Stimulated activated CD4-positive, alpha-beta T cell treated with anti-CD3 and anti-CD28 coated beads, Interleukin-12 subunit alpha, Interleukin-12 subunit beta, amount 100 ng/mL, for 4 hours (primary cell): ENCODE data around the gene OTUB1.
"Not testable (repeated sequence)": the region's sequence is repeated elsewhere in the genome, so short reads cannot be mapped to it uniquely, and the experiment has no call there.

Experiments
- DNase-seq: peaks from one replicate; pipeline ENCODE4 v3.0.0-alpha.2; 2020

OTUB1 gene, protein sequence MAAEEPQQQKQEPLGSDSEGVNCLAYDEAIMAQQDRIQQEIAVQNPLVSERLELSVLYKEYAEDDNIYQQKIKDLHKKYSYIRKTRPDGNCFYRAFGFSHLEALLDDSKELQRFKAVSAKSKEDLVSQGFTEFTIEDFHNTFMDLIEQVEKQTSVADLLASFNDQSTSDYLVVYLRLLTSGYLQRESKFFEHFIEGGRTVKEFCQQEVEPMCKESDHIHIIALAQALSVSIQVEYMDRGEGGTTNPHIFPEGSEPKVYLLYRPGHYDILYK

DNA sequence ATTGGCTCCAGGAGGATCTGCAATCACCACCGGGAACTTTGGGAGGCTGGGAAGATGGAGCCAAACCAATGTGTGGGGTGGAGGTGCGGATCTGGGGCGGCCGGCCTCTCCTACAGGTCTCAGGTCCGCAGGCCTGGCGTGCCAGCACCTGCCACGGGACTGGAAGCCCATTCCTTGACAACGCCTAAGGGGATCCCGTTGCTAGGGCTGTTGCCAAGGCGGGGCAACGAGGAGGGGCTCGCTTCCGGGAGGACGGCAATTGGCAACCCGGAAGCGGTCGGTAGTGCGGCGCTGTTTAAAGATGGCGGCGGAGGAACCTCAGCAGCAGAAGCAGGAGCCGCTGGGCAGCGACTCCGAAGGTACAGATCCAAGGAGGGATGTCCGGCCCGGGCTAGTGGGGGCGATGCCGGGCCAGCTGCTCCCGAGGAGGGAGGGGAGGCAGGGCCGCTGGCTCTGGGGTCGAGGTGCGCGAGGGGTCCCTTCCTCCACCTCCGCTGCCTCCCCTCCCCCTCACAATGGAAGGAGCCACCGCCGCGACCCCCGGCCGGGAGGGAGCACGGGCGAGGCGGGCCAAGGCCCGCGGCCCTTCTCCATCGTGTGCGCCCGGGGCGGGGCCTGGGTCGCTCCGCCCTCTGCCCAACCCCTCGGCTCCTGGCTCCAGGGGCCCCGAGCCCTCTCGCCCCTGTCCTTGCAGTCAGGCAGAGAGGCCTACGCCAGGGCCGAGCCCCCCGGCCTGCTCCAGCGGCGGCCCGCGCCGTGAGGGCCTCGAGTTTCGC, at the start of gene OTUB1:
TSS of gene OTUB1 (plus strand) at position 283 of the 776 bp plus-strand sequence. CDS start at position 302, 19 bp downstream.
- DNase-seq: peak; percentile 84

DNA sequence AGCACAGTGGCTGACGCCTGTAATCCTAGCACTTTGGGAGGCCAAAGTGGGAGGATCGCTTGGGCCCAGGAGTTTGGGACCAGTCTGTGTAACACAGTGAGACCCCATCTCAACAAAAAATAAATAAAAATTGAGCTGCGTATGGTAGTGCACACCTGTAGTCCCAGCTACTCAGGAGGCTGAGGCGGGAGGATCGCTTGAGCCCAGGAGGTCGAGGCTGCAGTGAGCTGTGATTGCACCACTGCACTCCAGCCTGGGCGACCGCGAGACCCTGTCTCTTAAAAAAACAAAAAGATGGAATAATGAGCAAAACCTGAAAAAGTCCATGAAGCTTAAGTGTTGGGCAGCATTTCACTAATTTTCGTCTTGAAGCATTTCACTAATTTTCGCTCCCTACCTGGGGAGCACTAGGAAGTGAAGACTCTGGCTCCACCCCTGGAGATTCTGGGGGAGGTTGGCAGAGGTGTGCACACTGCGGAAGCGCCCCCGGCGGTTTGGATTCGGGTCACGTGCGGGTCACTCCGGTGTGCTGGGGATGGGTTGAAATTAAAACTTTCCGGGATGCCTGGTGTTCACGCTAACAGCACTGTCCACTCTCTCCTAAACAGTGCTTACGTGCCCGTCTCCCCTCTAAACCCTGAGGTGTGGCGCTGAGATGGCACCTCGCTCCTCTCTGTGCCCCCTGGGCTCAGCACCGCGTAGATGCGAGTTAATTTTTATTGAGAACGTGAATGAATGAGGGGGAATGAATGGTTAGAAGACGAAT, 48.3 kb upstream of the OTUB1 start:
- DNase-seq: no peak

DNA sequence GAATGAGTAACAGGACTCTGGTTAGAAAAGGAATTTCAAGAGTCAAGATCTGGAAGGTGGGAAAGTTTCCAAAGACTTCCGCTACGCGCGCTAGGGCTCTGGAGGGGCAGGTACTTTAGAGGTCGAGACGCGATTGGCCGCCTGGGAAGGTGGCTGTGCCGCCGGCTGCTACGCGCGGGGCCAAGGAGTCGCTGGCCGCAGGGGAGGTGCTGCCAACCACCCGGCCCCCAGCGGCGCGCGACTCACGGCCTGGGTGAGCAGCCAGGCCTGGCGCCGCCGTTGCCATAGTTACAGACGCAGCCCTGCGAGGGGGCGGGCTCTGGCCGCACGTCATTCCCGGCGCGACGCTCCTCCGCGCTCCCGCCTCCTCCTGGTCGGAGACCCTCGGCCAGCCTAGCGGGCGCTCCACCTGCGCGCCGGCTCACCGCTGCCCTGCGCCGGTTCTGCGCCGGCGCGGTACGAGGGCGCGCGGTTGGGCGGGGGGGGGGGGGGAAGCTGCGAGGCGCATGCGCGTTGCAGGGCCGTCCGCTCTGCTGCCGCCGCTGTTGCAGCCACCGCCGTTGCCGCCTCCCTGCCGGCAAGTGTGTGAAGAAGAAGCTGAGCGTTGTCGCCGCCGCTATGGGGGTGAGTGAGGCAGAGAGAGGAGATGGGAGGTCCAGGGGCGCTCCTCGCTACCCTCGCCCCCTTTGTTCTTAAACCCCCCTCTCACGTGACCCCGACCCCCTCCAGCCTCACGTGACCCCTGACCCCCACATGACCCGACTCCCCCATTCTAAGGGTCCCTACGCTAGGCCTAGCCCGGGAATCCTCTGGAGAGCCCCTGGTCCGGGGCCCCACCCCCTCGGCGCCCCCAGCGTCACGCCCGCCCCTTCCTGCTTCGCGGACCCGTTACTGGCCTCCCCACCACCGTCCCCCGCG, 47.5 kb upstream of the OTUB1 start, which contains the start of gene NAA40:
TSS of gene NAA40 (plus strand) at position 524 of the 918 bp plus-strand sequence. CDS start at position 619, 95 bp downstream.
- peak; percentile 88 for DNase-seq

GRCh38 chr11:63939397-63939891, 46.8 kb upstream of the OTUB1 start:
- no peak for DNase-seq

- DNase-seq: no peak
These were observed 45.5 kb upstream of the OTUB1 start for GRCh38 chr11:63940786-63941185.

- DNase-seq: no peak
These were observed 44.3 kb upstream of the OTUB1 start for GRCh38 chr11:63941901-63942300.

- DNase-seq: no peak
These were observed 43.4 kb upstream of the OTUB1 start for GRCh38 chr11:63942803-63943202.

- DNase-seq: no peak
These were observed 41.3 kb upstream of the OTUB1 start for GRCh38 chr11:63944987-63945386.

- DNase-seq: peak; percentile 39
These were observed 40.6 kb upstream of the OTUB1 start for GRCh38 chr11:63945477-63946163.

- no peak for DNase-seq
These were observed 34.3 kb upstream of the OTUB1 start for GRCh38 chr11:63951779-63952536.

GRCh38 chr11:63952570-63952969, 33.7 kb upstream of the OTUB1 start:
- no peak for DNase-seq

- DNase-seq: no peak
These were observed 28.2 kb upstream of the OTUB1 start for GRCh38 chr11:63958008-63958407.

DNA sequence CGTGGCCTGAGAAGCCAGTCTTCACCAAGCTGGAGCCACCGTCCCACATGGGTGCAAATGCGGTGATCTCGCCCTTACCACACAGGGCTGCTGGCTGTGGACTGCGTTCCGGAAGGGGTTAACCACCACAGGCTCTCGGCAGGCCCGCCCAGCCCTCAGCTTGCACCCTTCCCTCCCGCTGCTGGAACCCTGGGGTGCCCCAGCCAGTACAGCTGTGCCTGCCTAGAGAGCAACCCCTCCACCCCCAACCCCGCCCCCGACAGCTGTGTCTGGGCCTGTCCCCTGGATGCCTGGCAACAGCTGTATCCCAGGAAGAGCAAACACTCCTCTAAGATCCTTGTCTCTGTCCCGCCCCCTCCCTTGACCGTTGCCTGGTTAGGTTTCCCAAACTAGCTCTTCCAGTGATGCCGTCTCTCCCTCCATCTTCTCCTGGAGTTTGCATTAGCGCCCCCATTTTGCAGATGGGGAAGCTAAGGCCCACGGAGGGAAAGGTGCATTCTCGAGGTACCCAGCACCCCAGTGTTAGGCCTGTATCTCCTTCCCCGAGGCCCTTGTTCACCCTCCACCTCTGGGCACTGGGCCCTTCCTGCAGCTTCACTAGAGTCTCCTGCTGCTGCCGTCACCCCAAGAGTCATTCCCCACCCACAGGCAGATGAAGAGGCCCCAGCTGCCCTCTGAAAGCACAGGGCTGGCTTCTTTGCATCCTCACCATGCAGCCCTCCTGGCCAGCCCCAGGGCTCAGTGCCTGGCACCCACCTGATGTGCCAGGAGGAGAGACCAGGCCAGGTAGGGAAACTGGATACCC, 24.4 kb upstream of the OTUB1 start:
- DNase-seq: no peak

DNA sequence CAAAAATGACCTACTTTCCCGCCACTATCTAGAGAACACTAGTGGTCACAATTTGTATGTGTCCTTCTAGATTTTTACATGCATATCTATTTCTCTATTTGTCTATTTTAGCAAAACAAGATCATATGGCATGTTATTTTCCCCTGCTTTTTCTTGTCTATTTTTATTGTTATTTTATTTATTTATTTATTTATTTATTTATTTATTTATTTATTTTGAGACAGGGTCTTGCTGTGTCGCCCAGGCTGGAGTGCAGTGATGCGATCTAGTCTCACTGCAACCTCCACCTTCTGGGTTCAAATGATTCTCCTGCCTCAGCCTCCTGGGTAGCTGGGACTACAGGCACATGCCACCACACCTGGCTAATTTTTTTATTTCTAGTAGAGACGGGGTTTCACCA, 22.3 kb upstream of the OTUB1 start:
- not testable (repeated sequence) for DNase-seq

GRCh38 chr11:63966444-63966843, 19.8 kb upstream of the OTUB1 start:
- DNase-seq: no peak

- no peak for DNase-seq
These were observed 16.8 kb upstream of the OTUB1 start for GRCh38 chr11:63969461-63969860.

GRCh38 chr11:63970902-63971301, 15.3 kb upstream of the OTUB1 start:
- no peak for DNase-seq

DNA sequence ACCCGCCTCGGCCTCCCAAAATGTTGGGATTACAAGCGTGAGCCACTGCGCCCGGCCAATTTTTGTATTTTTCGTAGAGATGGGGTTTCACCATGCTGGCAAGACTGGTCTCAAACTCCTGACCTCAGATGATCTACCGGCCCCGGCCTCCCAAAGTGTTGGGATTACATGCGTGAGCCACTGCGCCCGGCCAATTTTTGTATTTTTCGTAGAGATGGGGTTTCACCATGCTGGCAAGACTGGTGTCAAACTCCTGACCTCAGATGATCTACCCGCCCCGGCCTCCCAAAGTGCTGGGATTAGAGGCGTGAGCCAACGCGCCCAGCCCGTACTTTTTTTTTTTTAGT, 12.4 kb upstream of the OTUB1 start:
- not testable (repeated sequence) for DNase-seq

- DNase-seq: peak; percentile 85
These were observed 11.7 kb upstream of the OTUB1 start, which contains the start of gene COX8A for GRCh38 chr11:63974259-63975143. TSS of gene COX8A (plus strand) at chr11:63974620. CDS start at chr11:63974681, 61 bp downstream.
